Stimulated activated CD8-positive, alpha-beta memory T cell treated with anti-CD3 and anti-CD28 coated beads, Interleukin-2, amount 100 ng/mL, for 1 hour (primary cell): ENCODE data around the gene HAS3.
"Not testable (repeated sequence)": the region's sequence is repeated elsewhere in the genome, so short reads cannot be mapped to it uniquely, and the experiment has no call there.

Source experiments
- DNase-seq, 2 donors: peaks; one replicate each; pipeline ENCODE4 v3.0.0-alpha.2; 2020; ENCODE audit warnings: low read depth in 2 of 2

HAS3 gene, protein sequence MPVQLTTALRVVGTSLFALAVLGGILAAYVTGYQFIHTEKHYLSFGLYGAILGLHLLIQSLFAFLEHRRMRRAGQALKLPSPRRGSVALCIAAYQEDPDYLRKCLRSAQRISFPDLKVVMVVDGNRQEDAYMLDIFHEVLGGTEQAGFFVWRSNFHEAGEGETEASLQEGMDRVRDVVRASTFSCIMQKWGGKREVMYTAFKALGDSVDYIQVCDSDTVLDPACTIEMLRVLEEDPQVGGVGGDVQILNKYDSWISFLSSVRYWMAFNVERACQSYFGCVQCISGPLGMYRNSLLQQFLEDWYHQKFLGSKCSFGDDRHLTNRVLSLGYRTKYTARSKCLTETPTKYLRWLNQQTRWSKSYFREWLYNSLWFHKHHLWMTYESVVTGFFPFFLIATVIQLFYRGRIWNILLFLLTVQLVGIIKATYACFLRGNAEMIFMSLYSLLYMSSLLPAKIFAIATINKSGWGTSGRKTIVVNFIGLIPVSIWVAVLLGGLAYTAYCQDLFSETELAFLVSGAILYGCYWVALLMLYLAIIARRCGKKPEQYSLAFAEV

DNA sequence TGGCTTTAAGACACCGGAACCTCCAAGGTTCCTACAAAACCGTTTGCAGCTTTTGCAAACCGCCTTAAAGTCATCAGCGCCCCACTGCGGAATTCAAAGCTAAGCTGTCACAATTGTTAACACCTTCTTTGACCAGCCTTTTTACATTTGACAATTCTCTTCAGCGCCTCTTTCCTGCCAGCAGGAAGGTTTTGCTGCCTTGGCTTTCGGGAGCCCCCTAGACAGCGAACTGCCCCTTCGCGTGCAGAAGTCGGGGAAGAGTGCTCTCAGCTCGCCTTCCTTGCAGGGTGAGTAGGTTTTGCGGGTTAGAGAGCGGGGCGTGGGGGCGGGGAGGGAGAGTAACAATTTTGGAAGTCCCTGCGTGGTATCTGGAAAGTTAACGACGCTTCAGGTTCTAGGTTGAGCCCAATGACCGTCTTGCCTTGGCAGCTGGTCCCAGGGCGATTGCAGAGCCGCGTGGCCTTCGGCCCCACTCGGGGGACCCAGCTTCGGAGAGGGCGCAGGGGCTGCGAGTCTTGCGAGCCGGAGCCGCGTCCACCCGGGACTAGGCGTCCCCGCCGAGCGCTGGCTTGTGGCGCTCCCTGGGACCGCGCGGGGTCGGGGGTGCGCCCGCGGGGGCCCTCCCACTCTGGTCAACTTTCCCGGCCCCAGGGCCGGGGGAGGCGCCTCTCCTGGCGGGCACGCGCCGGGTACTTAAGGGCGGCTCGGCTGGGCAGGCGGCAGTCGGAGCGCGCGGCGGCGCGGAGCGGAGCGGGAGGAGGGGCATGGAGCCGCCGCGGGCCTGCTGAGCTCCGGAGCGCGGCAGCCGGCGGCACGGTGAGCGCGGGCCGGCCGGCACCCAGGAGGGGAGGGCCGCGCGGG is at the start of gene HAS3:
HAS3 (plus strand) TSS at position 153 of the 861 bp plus-strand sequence. CDS start 3,743 bp downstream, outside the sequence.
- no peak for DNase-seq

DNA sequence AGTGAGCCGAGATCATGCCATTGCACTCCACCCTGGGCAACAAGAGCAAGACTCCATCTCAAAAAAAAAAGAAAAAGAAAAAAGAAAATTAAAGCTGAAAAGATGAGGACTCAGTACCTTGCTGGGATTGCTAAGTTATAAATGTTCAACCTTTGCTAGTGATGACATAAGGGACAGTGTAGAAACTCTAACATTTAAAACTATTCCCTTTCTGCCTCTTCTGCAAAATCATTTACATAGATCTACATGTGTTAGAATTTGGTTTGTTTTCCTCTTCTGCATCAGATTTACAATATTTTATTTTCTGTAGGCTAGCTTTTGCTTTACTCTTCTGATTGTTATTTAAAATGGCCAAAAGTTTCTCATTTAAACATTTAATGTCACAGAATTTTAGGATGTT is 49.5 kb upstream of the HAS3 start:
- DNase-seq, result no peak

DNA sequence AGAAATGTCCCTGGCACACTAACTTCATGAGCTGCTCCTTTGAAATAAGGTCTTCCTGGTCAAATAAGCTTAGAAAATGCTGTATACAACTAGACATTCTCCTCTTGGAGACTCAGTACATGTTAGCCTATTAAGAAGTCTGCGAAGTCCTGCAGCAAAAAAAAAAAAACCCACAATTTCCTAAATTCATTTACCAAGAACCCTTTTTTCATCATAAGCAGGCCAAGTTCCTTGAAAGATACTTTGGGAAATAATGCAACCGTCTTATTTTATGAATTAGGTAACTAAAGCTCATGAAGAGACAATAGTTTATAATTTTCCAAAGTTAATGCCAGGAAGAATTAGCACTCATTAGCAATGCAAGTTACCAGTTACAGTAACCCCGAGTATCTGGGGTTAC is 49.0 kb upstream of the HAS3 start:
- DNase-seq, result no peak

DNA sequence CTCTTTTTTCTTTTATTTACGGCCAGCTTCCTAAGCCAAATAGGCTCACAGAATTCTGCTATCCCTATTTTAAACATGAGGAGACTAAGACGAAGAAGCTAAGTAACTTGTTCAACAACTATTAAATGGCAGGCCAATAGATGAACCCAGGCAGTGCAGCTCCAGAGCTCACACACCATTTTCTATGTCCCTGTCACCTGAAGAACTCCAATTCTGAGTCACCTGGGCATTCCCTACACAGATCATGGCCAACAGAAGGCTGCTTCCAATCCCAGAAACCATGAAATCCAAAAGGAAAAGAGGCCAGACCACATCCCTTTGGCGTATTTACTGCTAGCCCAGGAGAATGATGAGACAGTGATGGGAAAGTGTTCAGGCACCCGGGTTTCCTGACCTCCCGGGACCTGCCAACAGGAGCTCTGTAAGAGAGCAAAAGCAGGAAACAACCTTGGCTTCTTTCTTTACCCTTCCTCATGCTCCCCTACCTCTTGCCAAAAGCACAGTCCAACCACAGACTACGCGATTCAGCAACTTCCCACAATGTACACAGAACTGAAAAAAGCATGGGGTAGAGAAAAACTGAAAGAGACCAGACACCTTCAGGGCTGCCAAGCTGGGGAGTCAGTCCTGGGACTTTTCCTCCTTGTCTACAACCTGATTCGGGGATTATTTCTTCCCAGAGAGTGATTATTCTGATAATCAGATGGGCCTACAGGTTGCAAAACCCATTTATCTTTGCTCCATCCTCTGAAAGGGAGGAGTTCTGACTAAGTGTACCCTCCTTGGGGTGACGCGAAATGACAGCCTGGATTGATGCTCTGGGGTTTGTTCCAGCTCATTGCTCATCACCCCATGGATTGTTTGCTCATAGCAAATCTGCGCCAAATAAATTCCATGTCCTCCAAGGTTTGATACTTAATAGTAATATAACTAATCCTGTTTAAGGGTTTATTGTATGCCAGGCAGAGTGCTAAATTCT is 47.8 kb upstream of the HAS3 start:
- no peak for DNase-seq

DNA sequence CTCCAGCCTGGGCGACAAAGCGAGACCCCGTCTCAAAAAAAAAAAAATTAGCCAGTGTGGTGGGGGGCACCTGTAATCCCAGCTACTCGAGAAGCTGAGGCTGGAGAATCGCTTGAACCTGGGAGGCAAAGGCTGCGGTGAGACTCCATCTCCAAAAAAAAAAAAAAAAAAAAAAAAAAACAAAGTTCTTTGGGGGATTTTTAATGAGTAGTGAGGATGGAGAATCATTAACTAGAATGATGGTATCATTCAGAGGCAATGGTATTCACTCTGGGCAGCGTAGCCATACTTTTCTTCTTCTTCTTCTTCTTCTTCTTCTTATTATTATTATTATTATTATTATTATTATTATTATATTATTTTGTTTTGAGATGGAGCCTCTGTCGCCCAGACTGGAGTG is 42.0 kb upstream of the HAS3 start:
- DNase-seq, result not testable (repeated sequence)

DNA sequence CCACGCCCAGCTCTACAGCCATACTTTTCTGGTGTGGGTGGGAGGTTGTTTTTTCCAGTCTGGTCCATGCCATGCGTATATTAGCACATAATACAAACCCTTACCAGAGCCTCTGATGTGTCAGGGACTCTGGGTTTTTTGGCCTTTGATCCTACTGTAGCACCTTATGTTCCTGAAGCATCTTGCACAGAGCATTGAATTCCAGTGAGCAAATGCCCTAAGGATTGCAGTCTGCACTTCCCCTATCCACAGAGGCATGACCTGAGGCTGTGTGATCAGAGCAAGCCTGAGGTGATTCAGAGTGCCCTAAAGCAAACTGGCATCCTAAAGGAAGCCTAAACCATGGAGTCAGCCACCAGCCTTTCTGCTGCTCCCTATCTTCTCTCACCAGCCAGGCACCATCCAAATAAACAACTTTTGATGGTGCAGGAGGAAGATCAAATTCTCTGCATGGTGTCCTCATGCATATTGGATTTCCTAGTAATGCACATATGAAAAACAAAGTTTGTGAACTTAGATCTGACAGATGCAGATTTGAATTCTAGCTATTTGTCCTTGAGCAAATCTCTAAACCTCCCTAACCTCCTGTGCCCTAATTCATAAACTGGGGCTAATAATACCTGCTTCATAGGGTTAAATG is 41.2 kb upstream of the HAS3 start:
- no peak for DNase-seq

DNA sequence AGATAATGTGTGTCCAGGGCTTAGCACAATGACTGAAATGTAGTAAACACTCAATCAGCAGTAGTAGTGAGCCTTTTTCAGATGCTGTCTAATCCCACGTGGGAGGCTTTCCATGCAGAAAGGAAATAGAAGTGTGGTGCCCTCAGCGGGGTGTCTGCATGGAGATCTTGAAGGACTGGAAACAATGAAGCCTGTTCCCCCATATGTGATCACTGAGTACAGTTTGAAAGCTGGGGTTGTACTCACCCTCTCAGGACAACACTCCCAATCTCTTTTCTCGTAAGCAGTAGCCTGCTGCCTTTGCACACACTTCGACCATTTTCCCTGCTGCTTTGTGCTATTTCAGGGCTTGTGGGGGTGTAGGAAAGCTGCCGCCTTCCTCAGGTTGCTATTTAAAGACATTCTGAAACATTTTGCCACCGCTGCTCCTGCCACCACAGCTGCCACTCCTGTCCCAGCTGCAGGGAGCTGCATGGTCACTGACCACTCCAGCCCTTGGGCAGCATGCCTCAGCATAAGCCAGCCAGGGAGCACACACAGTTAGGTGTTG is 40.6 kb upstream of the HAS3 start:
- no peak for DNase-seq

DNA sequence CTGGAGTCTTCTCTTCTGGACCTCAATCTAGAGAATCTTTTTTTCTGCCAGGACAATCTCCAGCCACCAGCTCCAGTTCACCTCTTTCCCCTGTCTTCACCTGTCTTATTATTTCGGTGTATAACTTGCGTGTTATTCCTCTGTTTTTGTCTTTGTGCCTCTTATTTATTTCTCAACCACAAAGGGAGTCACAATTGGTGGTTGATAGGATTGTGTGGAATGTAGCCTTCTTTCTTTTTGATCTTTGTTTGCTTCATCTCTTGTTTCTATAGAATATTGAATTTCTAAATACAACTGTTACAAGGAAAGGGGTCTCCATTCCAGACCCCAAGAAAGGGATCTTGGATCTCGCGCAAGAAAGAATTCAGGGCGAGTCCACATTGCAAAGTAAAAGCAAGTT is 35.9 kb upstream of the HAS3 start:
- no peak for DNase-seq

DNA sequence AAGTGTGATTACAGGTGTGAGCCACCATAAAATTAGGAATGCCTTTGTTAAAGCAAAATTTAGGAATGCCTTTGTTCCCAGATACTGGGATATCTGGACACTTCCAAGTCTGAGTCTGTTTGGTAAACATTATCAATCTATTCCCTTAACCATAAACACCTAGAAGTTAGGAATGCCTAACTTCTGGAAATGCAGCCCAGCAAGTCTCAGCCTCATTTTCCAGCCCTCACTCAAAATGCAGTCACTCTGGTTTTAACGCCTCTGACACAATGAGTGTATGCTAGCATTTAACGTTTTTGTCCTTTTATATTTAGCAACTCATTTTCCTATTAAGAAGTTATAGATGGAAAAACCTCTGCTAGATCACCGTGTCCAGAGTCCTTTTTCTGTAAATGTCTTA is 34.4 kb upstream of the HAS3 start:
- DNase-seq, result no peak

DNA sequence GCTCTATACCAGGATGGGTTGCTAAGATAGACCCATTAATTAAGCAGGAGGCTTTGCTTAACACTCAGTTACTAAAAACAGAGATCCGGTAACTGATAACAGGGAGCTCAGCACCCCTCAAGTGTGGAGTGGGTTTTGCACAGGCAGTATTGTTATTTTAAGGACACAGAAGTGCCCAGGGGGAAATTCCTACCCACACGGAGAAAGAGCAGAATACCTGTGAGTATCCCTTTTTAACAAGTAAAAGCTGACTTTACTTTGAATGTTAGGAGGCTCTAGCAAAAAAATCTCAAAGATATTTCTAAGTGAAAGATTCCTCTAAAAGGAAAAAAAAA is 32.8 kb upstream of the HAS3 start:
- DNase-seq, result no peak

DNA sequence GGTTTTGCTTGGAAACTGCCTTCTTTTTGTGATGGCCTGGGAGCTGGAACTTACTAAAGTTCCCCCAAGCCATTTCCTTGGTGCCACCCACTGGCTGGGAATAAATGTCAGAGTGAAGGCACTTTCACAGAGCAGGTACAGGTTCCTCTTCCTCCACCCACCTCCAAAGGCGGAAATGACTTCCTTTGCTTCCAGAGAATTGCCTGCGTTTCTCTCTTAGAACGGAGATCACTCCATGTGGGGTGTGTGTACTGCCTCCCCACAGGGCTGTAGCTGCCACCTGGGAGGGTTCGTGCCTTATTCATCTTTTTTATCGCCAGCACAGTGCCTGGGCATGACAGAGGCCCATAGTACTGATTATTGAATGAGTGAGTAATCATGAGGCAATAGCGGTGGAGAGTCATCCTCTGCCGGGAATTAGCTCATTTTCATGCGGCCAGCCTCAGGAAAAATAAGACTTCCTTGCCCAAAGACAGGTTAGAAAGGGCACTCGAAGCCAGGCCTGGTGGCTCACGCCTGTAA is 32.2 kb upstream of the HAS3 start:
- DNase-seq, result no peak

DNA sequence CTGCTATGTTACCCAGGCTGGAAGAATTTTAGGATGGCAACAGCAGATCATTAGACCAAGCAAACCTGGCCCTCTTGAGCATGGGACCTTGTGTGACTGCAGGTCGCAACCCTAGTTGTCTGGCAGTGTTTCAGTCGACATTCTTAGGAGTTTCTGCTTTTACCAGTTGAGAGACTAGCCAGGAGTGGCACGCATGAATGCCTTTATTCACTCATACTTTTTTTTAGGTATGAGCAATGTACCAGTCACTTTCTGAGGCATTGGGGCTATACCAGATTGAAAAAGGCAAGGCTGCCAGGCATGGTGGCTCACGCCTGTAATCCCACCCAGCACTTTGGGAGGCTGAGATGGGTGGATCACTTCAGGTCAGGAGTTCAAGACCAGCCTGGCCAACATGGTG is 28.2 kb upstream of the HAS3 start:
- no peak for DNase-seq

DNA sequence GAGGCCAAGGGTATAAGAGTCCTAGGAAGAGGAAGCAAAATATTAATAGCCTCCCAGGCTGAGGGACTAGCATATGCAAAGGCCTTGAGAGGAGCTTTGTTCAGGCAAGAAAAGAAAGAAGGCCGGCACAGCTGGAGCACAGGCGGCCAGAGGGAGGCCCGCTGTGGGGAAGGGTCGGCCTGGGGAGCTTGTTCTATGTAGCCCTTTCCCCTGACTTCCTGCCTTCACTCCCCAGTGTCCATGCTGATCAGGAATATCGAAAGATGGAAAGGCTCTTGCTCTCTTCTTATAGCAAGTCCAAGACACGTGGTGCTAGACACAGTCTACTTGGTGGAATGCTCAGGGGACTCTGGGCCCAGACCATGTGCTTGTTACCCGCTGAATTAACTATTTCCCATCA is 27.4 kb upstream of the HAS3 start:
- DNase-seq, result no peak

DNA sequence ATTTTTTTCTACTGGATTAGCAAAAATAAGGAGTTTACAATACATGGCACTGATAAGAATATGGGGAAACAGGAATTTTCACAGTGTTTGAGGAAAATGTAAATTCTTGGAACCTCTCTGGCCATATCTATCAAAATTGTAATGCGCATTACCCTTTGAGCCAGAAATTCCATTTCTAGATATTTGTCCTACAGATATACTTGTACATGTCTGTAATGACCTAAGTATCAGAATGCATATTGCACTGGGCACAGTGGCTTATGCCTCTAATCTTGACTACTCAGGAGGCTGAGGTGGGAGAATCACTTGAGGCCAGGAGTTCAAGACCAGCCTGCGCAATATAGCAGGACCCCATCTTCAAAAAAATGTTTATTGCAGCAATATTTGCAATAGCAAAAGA is 25.8 kb upstream of the HAS3 start:
- no peak for DNase-seq

DNA sequence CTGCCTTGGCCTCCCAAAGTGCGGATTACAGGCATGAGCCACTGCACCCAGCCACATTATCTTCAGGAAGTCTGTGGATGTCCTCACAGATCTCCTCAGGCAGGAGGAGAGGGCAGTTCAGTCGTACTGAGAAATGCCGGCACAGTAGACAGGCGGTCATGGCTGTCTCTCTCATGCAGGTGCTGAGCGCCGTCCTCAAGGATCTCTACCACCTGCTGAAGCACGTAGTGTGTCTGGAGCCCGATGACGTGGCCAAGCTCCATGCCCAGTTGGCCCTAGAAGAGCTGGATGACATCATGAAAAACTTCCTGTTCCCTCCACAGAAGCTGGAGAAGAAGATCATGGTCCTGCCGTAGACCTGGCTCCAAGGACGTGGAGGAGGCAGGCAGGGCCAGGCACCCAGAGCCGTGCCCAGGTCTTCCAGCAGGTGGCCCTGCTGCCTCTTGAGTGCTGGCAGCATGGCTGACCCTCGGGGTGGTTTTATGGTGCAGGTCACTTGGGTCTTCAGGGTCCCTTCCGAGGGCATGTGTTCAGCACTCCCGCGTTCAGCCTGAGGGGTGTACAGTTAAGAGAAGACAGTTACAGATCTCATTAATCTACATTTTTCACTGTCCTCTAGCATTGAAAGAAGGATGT is 22.0 kb upstream of the HAS3 start:
- no peak for DNase-seq

DNA sequence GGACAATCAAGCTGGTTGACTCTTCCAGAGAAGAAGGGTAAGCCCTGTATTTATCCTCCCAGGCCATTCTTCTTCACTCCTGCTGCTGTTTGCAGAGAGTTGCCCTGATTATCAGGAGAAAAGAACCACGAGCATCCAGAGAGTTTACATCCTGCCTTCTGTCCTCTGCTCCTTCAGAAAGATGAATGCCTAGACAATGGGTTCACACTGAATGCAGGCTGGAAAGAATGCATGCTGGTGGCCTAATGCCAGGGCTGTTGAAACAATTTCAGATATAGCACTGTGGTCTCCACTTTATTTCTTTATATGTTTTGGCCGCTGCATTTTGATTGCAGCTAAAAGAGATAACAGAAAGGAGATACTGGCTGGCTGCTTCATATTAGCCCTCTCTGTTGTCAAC is 21.2 kb upstream of the HAS3 start:
- DNase-seq, result no peak

DNA sequence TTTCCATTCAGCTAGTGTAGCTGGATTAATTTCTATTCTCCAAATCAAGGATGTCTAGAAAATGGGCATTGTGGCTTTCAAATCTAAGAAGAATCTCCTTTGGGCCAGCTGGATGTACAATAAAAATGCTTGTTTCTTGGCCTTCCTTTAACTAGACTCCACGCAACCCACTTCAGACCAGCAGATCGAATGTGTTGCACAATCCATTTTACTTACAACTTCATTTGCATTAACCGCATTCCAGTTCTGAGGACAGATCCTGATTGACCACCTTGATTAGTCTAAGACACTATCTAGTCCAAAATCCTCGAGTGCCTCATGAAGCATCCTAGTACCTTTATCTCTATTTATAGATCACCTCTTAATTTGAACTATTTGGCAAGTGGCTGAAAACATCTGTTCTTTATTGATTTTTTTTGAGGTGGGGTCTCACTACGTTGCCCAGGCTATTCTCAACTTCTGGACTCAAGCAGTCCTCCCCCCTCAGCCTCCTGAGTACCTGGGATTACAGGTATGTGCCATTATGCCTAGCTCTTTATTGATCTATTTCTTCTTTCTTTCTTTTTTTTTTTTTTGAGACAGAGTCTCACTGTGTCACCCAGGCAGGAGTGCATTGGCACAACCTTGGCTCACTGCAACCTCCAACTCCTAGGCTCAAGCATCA is 20.3 kb upstream of the HAS3 start:
- DNase-seq, result no peak

DNA sequence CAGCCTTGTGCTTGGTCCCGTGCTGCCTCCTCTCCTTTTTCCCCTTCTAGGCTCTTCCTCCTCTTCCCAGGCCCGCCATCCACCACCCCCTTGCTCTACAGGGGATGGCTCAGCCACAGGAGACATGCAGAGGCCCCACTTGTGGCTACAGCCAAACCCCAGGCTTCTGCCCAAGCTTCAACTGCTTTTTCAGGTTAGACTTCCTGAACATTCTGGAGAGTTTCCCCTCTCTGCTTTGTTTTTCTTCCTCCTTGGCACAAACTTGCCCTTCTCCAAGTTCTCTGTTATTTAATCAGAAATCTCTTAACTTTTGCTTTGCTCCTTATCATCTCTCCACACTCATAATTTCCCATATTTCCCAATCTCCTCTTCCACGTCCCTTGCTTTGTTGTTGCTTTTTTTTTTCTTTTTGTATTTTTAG is 18.3 kb upstream of the HAS3 start:
- no peak for DNase-seq

DNA sequence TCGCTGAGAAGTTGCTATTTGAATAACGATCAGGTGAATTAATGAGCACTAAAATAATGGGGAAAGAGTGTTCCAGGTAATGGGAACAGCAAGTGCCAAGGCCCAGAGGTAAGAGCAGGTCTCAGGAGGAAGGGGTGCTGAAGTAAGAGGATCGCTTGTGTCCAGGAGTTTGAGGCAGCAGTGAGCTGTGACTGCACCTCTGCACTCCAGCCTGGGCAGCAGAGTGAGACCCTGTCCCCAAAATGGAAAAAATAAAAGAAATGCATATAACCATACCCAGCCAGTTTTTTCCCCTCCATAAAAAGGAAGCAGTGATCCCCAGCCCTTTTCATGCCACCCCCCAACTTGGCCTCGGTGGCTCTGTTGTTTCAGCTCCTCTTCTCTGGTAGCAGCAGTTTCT is 16.8 kb upstream of the HAS3 start:
- no peak for DNase-seq
